ENCODE results near the gene HS3ST5.
A peak's percentile ranks its signal among the peaks of the same experiment; 100 is the strongest.
"Not testable (repeated sequence)": the region's sequence is repeated elsewhere in the genome, so short reads cannot be mapped to it uniquely, and the experiment has no call there.

HS3ST5 gene

DNA sequence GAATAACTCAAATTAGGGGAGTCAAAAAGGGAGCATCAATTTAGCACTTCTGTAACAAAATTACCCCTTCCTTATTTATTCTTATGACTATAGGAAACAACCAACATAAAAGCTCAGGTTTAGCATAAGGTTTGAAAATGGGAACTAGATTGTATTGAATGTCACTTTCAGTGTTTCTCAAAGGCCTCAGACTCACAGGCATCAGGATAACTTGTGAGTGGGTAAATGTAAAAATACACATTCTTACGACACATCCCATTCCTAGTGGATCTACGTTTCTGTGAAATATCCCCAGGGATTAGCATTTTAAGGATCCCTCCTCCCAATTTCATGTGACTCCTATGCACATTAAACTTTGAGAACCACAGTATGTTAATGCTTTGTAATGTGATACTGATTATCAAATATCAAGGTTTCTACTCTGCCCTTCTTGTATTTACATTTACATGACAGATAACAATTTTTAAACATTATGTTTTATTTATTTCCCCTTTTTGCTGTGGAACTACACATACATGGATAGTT is 114.8 kb downstream of the HS3ST5 start:
- Histone ChIP-seq H3K27ac (ENCODE audit: low read depth, low read length) (no peak overlapping the region), H3K4me1 (ENCODE audit: control insufficient read depth, insufficient read depth, low read length) (peaks cover 3% of the 10 kb centered on the region; the same call in 1 of the 2 replicates), H3K9me3 (ENCODE audit: control insufficient read depth, insufficient read depth, low read depth, low read length) (peaks cover 7% of the 10 kb centered on the region; the same call in 1 of the 2 replicates), H3K9ac (ENCODE audit: low read length) (no peak overlapping the region), H3K27me3 (ENCODE audit: control insufficient read depth, insufficient read depth, low read length) (no peaks in the 10 kb centered on the region), H3K36me3 (ENCODE audit: control insufficient read depth, insufficient read depth, low read length) (no peaks in the 10 kb centered on the region), H3K4me3 (ENCODE audit: low read depth, low read length) (no peak overlapping the region)

- Histone ChIP-seq H3K36me3 (ENCODE audit: control insufficient read depth, insufficient read depth, low read length) (no peaks in the 10 kb centered on the region), H3K9ac (ENCODE audit: low read length) (no peak overlapping the region), H3K27ac (ENCODE audit: low read depth, low read length) (no peak overlapping the region), H3K4me1 (ENCODE audit: control insufficient read depth, insufficient read depth, low read length) (peaks cover 3% of the 10 kb centered on the region; the same call in 1 of the 2 replicates), H3K4me3 (ENCODE audit: low read depth, low read length) (no peak overlapping the region), H3K27me3 (ENCODE audit: control insufficient read depth, insufficient read depth, low read length) (no peaks in the 10 kb centered on the region), H3K9me3 (ENCODE audit: control insufficient read depth, insufficient read depth, low read depth, low read length) (no peaks in the 10 kb centered on the region)
Observed at GRCh38 chr6:114220241-114220640, 122.6 kb downstream of the HS3ST5 start.

GRCh38 chr6:114218437-114219340 is 124.1 kb downstream of the HS3ST5 start:
- H3K36me3 ChIP-seq (ENCODE audit: control insufficient read depth, insufficient read depth, low read length), result no peaks in the 10 kb centered on the region
- no peaks in the 10 kb centered on the region for H3K9me3 ChIP-seq (ENCODE audit: control insufficient read depth, insufficient read depth, low read depth, low read length)
- H3K27me3 ChIP-seq (ENCODE audit: control insufficient read depth, insufficient read depth, low read length), result no peaks in the 10 kb centered on the region
- H3K4me1 ChIP-seq (ENCODE audit: control insufficient read depth, insufficient read depth, low read length), result peaks cover 3% of the 10 kb centered on the region; the same call in 1 of the 2 replicates
- no peak overlapping the region for H3K27ac ChIP-seq (ENCODE audit: low read depth, low read length)
- no peak overlapping the region for H3K4me3 ChIP-seq (ENCODE audit: low read depth, low read length)
- no peak overlapping the region for H3K9ac ChIP-seq (ENCODE audit: low read length)

- not testable (repeated sequence) for H3K4me3 ChIP-seq (ENCODE audit: low read depth, low read length); H3K27me3 ChIP-seq (ENCODE audit: control insufficient read depth, insufficient read depth, low read length); H3K4me1 ChIP-seq (ENCODE audit: control insufficient read depth, insufficient read depth, low read length); H3K9ac ChIP-seq (ENCODE audit: low read length); H3K9me3 ChIP-seq (ENCODE audit: control insufficient read depth, insufficient read depth, low read depth, low read length); H3K27ac ChIP-seq (ENCODE audit: low read depth, low read length); H3K36me3 ChIP-seq (ENCODE audit: control insufficient read depth, insufficient read depth, low read length)
Observed at GRCh38 chr6:114217996-114218395, 124.8 kb downstream of the HS3ST5 start.

DNA sequence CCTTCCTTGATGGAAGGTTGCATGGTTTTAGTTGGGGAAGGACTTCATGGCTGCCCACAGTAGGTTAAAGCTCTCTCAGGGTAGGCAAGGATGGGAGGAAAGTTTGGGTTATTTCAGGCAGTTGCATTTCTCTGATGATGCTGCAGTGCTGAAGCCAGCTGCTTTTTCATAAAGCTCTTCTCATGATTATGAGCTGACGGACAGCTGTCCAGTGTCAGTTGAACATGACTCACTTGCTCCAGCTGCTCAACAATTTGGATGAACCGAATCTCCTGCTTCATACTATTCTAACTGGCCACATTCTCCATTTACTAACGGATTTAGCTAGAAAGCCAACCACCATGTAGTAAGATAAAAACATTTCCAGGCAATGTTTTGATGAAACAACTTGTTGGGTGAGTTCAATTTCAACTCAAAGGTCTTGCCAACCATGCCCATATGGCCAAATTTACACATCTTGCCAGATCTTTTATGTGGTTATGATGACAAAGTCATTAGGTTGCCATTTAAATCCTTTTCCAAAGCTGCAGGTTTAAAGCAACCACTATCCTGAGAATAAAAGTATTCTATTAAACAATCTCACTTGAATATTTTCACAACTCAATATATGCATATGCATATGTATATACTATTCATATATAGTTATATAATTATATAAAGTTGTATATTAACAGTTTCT is 125.9 kb downstream of the HS3ST5 start:
- Histone ChIP-seq H3K27ac (ENCODE audit: low read depth, low read length) (no peak overlapping the region), H3K9ac (ENCODE audit: low read length) (no peak overlapping the region), H3K4me3 (ENCODE audit: low read depth, low read length) (no peak overlapping the region), H3K27me3 (ENCODE audit: control insufficient read depth, insufficient read depth, low read length) (no peaks in the 10 kb centered on the region), H3K36me3 (ENCODE audit: control insufficient read depth, insufficient read depth, low read length) (no peaks in the 10 kb centered on the region), H3K9me3 (ENCODE audit: control insufficient read depth, insufficient read depth, low read depth, low read length) (no peaks in the 10 kb centered on the region), H3K4me1 (ENCODE audit: control insufficient read depth, insufficient read depth, low read length) (peaks cover 3% of the 10 kb centered on the region; the same call in 1 of the 2 replicates)

GRCh38 chr6:114210467-114210866 is 132.4 kb downstream of the HS3ST5 start:
- no peak overlapping the region for H3K27ac ChIP-seq (ENCODE audit: low read depth, low read length)
- no peak overlapping the region for H3K9ac ChIP-seq (ENCODE audit: low read length)
- no peaks in the 10 kb centered on the region for H3K4me1 ChIP-seq (ENCODE audit: control insufficient read depth, insufficient read depth, low read length)
- no peak overlapping the region for H3K4me3 ChIP-seq (ENCODE audit: low read depth, low read length)
- H3K36me3 ChIP-seq (ENCODE audit: control insufficient read depth, insufficient read depth, low read length), result no peaks in the 10 kb centered on the region
- no peaks in the 10 kb centered on the region for H3K27me3 ChIP-seq (ENCODE audit: control insufficient read depth, insufficient read depth, low read length)
- H3K9me3 ChIP-seq (ENCODE audit: control insufficient read depth, insufficient read depth, low read depth, low read length), result peaks cover 6% of the 10 kb centered on the region

DNA sequence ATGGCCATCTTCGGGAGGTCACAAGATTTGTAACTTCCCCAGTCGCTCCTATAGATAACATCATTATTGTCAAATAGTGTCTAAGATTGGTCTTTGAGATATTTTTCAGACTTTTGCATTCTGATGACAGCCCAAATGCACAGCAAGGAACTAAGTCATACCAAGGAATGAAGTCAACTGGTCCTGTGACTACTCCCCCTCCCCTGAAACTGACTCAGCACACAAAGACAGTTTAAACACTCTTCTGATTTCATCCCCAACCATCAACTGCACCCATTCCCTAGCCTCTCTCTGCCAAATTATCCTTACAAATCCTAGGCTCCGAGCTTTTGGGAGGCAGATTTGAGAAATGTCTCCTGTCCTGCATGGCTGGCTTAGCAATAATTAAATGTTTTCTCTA is 139.4 kb downstream of the HS3ST5 start:
- Histone ChIP-seq H3K27ac (ENCODE audit: low read depth, low read length) (no peak overlapping the region), H3K9ac (ENCODE audit: low read length) (no peak overlapping the region), H3K36me3 (ENCODE audit: control insufficient read depth, insufficient read depth, low read length) (no peaks in the 10 kb centered on the region), H3K27me3 (ENCODE audit: control insufficient read depth, insufficient read depth, low read length) (no peaks in the 10 kb centered on the region), H3K4me3 (ENCODE audit: low read depth, low read length) (no peak overlapping the region), H3K9me3 (ENCODE audit: control insufficient read depth, insufficient read depth, low read depth, low read length) (peaks cover 14% of the 10 kb centered on the region), H3K4me1 (ENCODE audit: control insufficient read depth, insufficient read depth, low read length) (peaks cover 21% of the 10 kb centered on the region; the same call in 1 of the 2 replicates)

DNA sequence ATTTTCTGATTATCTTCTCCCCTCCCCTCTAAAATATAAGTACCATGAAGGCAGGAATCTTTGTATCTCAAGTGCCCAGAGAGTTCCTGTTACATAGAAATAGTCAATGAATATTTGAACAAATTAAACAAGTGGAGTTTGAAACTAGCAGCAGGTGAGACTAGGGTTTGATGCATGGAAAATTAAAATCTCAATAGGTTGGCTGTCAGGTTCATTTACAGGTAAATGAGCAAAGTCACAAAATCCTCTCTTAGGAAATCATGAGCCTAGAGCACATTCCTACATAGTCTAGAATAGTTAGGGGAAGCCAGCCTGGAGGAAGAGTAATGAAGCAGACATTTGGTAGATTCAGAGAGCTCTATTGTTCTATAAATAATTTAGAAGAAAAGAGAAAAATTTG is 140.4 kb downstream of the HS3ST5 start:
- Histone ChIP-seq H3K27me3 (ENCODE audit: control insufficient read depth, insufficient read depth, low read length) (no peaks in the 10 kb centered on the region), H3K36me3 (ENCODE audit: control insufficient read depth, insufficient read depth, low read length) (no peaks in the 10 kb centered on the region), H3K27ac (ENCODE audit: low read depth, low read length) (peak overlapping the region; percentile 77; the same call in 1 of the 2 replicates), H3K9ac (ENCODE audit: low read length) (no peak overlapping the region), H3K9me3 (ENCODE audit: control insufficient read depth, insufficient read depth, low read depth, low read length) (peaks cover 14% of the 10 kb centered on the region), H3K4me1 (ENCODE audit: control insufficient read depth, insufficient read depth, low read length) (peaks cover 21% of the 10 kb centered on the region; the same call in 1 of the 2 replicates), H3K4me3 (ENCODE audit: low read depth, low read length) (no peak overlapping the region)

DNA sequence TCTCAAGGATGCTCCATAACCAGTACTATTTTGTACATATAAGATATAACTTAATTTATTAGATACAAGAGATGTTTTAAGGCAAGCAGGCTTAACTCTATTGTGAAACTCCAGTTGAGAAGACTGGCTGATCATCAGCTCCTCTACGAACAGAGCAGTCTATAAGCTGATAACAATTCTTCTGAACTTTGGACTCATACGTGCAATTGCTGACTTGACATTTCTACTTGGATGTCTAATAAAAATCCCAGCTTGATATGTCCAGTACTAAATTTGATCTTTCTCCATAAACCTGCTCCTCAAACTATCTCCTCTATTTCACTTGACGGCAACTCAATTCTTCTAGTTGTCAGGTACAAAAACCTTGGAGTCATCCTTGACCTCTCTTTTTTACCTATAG is 141.9 kb downstream of the HS3ST5 start:
- no peak overlapping the region for H3K9ac ChIP-seq (ENCODE audit: low read length)
- no peak overlapping the region for H3K4me3 ChIP-seq (ENCODE audit: low read depth, low read length)
- H3K4me1 ChIP-seq (ENCODE audit: control insufficient read depth, insufficient read depth, low read length), result peaks cover 21% of the 10 kb centered on the region; the same call in 1 of the 2 replicates
- H3K9me3 ChIP-seq (ENCODE audit: control insufficient read depth, insufficient read depth, low read depth, low read length), result peaks cover 12% of the 10 kb centered on the region
- no peaks in the 10 kb centered on the region for H3K36me3 ChIP-seq (ENCODE audit: control insufficient read depth, insufficient read depth, low read length)
- no peaks in the 10 kb centered on the region for H3K27me3 ChIP-seq (ENCODE audit: control insufficient read depth, insufficient read depth, low read length)
- H3K27ac ChIP-seq (ENCODE audit: low read depth, low read length), result no peak overlapping the region

- Histone ChIP-seq H3K9ac (ENCODE audit: low read length) (no peak overlapping the region), H3K9me3 (ENCODE audit: control insufficient read depth, insufficient read depth, low read depth, low read length) (no peaks in the 10 kb centered on the region), H3K36me3 (ENCODE audit: control insufficient read depth, insufficient read depth, low read length) (no peaks in the 10 kb centered on the region), H3K4me1 (ENCODE audit: control insufficient read depth, insufficient read depth, low read length) (peaks cover 14% of the 10 kb centered on the region), H3K27me3 (ENCODE audit: control insufficient read depth, insufficient read depth, low read length) (no peaks in the 10 kb centered on the region), H3K4me3 (ENCODE audit: low read depth, low read length) (no peak overlapping the region), H3K27ac (ENCODE audit: low read depth, low read length) (no peak overlapping the region)
Observed at GRCh38 chr6:114195631-114196403, 147.0 kb downstream of the HS3ST5 start.

Measured in HUES6 (cell line).